ENCODE measurements around the gene ATP2B2. TPM values are rescaled to one million over a fixed set of nuclear protein-coding genes. Genes with fewer than 3 reads are reported as not detected.
A peak's percentile ranks its signal among the peaks of the same experiment; 100 is the strongest.

The ATP2B2 gene
- total RNA-seq, 1 donor, result 0.27 TPM

DNA sequence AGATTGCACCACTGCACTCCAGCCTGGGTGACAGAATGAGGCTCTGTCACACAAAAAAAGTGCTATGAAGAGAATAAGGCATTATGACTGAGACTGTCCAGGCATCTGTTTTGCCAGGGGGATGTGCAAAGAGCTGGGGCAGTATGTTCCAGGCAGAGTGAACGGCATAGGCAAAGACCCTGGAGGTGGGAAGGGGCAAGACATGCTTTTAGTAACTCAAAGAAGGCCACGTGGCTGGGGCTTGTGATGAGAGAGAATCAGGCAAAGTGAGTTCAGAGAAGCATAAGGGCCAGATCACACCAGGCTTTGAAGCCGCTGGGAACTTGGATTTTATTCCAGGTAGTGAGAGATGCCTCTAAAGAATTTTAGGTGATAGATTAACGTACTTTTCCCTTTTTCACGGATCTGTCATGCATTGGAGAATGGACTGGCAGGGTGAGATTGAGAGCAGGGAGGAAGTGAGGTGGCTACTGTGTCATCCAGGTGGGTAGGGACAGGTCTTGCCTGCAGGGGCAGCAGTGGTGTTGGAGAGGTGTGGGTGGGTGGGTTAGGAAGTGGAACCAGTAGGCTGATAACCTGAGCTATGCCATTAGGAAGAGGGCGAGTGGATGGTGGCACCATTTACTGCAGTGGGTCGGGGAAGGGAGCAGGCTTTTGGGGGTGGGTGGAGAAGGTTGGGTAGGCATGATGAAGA, 31.7 kb downstream of the ATP2B2 start:
- no peak for DNase-seq (ENCODE audit: low read depth in 2 of 3, low spot score in 2 of 3)

DNA sequence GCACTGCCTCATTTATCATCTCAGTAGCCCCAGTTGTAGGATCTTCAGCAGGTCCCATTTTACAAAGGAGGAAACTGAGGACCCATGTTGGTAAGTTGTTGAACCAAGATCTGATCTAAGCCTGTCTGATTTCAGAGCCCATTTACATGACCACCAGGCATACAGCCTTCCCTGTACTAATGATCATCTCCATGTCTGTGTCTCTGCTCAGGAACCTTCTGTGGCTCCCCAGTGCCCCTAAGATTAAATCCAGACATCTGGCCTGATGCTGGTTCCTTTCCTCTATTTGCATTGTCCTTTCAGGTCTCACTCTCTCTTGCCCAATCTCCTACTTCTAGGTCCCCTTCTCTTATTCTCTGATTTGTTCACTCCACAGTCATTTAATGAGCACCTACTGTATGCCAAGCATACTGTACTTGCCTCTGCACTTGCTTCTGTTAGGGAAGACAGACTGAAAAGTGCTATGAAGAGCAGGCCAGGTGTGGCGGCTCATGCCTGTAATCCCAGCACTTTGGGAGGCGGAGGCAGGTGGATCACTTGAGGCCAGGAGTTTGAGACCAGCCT, 32.4 kb downstream of the ATP2B2 start:
- DNase-seq (ENCODE audit: low read depth in 2 of 3, low spot score in 2 of 3), result no peak

- no peak for DNase-seq (ENCODE audit: low read depth in 2 of 3, low spot score in 2 of 3)
Observed at GRCh38 chr3:10471054-10471688, 34.2 kb downstream of the ATP2B2 start.

DNA sequence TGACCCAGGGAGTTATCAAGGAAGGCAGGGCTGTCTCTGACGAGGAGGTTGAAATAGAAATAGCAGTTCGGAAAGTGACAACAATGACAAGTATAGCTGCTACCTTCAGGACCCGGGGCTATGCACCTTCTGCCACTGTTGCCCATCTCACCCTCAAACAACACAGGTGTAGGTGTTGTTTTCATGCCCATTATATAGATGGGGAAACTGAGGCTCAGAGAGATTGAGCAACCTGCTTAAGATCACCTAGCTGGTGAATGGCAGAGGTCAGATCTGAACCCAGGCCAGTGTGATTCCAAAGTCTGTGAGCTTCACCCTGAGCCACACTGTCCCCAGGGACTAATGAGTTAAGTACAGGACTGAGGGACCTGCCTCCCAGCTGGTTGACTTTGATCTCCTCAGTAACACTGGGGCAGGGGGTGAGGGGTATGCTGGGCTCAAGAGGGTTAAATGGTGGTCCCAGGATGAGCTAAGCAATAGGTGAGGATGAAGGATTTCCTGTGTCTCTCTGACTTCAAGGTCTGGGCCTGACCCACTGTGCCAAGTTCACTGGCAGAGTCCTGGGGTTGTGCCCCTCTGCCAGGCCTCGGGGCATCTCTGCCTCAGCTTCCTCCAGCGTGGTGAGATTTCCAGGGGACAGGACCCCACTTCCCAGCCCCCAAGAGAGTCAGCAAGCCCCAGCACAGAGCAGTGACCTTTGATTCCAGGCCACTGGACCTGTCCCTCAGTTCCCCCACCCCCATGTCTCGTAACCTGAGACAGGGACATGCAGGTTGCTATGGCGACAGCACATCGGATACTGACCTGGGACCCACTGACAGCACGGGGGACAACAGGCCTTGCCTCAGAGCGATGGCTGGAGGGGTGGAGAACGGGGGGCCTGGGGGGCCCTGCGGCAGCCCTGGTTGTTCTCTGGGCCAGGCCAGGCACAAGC, 35.0 kb downstream of the ATP2B2 start:
- no peak for DNase-seq (ENCODE audit: low read depth in 2 of 3, low spot score in 2 of 3)

DNA sequence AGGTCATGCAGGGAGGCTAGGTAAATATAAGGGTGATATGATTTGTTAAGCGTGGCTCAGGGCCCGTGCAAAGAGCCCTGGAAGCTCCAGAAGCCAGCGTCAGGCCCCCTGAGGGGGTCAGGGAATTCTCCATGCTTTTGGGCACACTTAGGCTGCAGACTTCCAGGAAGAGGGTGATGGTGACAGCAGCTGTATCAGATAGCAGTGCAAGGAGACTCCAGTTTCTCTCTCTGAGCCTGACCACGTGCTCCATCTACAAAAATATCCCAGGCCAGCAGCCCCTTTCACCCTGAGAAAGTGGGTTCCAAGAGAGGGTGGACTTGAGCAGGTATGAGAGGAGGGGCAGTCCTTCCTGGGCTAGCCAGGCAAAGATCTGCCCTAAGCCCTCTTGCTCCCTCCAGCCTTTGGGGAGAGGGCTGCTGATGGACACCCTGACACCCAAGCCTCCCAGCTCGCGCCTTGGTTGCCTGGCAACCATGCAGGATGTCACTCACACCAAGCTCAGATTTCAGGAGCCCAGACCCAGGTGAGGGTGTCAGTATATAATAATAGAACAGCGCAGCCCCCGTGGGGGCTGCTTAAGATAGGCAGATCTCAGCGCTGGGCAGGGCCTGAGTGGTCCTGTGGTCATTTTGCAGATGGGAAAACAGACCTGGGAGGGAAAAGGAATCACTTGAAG, 35.8 kb downstream of the ATP2B2 start:
- no peak for DNase-seq (ENCODE audit: low read depth in 2 of 3, low spot score in 2 of 3)

DNA sequence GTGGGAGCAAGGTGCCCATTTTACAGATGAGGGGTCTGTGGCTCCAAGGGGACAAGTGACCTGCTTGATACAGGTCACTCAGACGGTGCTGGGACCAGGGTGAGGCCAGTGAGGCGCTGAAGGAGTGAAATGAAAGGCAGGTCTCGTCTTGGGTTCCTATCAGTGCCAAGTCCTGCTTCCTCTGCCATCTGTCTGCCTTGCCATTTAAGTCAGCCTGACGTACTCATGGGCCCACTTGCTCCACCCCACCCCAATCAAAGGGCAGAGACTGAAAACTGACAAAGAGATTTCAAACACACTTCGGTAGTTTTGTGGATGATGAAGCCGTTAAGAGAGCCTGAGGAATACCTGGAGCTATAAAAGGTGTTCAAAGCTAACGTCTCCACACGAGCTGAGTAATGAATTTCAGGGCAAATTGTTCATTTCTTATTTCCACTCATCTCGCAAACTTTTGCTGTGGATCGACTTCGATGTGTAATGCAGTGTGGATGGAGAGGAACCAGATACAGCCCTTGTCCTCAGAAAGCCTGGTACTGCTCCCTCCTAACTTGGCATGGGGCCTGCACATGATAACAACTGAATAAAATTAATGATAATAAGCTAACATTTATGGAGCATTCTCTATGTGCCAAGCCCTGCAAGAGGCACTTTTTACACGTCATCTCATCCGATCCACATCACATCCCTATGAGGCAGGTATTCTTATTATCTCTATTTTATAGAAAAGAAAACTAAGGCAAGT, 36.6 kb downstream of the ATP2B2 start:
- DNase-seq (ENCODE audit: low read depth in 2 of 3, low spot score in 2 of 3), result no peak

DNA sequence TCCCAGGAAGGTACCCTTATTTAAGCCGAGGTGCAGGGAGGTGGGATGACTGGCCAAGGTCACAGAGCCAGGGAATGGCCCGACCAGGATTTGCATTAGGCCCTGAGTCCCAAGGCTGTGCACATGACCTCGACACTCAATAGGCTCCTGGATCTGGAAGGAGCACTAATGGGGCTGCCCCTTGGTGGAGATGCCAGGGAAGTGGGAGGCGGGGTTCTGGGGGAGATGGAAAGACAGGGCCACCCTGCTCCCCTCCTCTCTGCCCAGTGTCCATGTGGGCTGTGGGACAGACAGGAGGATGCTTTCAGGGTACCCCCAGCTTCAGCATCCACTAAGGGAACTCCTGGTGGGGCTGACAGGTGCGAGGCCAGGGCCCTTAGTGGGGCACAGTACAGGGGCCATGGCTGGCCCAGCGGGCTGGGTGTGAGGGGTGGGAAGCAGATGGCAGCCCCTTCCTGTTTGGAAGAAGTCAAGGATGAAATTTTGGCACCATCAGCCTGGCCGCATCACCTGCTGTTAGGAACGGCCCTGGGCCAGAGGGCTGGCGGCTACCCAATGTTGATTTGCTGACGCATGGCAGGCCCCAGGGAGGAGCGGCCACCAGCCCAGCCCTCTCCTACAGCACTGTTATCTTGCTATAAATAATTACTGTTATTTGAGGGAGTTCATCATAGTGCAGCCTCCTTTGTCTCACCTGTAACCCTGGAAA, 37.3 kb downstream of the ATP2B2 start:
- DNase-seq (ENCODE audit: low read depth in 2 of 3, low spot score in 2 of 3), result no peak

DNA sequence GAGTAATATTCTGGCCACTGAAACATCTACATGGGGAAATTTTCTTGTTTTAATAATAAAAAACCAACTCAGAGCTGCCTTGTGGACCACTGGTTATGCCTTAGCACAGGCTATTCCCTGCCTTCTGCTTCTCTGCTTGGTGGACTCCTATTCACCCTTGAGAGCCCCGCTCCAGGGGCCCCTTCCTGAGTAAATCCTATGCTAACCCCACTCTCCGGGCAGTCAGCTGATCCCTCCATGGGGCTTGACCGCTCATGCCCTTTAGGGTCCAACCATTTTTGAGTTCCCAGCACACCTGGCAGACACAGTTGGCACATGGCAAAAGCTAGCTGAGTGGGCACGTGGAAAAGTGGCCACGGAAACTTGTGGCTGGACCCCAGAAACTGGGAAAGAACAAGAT, 38.2 kb downstream of the ATP2B2 start:
- DNase-seq (ENCODE audit: low read depth in 2 of 3, low spot score in 2 of 3), result no peak

GRCh38 chr3:10466186-10466585, 39.2 kb downstream of the ATP2B2 start:
- DNase-seq (ENCODE audit: low read depth in 2 of 3, low spot score in 2 of 3), result no peak

- no peak for DNase-seq (ENCODE audit: low read depth in 2 of 3, low spot score in 2 of 3)
Observed at GRCh38 chr3:10465161-10465560, 40.2 kb downstream of the ATP2B2 start.

DNA sequence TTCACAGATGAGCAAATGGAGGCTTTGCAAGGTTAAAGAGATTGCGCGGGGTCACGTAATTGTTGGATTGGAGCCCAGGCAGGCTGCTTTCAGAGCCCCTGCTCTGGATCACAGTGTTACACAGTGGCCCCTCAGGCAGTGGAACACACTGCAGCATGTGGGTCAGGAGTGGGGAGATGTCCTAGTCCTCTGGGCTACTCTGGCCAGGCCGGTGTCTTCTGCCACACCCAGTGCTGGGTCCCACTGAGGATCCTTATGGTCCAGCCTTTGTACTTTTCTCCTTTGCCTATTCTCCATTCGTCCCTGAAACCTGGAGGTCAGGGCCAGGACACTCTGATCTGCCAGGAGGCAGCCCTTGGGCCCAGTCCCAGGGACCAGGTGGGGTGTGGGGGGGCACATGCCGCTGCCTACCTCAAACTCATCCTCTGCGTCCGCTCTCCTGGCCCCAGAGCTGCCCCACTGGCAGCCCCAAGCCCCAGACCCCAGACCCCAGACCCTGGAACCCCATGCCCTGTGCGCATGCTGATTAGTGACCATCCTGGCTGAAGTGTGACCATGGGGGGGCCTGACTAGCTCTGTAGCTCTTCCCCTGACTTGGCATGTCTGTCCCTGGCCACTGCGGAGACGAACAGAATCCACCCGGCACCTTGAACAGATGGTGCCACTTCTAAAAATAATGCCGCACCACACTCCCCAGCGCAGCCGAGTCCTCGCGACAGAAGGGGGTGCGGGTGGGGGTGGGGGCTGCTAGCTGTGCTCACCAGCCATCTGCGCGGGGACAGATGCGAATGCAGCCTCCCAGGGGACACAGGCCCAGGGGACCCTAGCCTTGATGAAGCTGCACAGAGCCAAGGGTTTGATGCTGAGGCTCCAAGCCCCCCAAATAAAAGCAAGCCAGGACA, 41.6 kb downstream of the ATP2B2 start:
- no peak for DNase-seq (ENCODE audit: low read depth in 2 of 3, low spot score in 2 of 3)

DNA sequence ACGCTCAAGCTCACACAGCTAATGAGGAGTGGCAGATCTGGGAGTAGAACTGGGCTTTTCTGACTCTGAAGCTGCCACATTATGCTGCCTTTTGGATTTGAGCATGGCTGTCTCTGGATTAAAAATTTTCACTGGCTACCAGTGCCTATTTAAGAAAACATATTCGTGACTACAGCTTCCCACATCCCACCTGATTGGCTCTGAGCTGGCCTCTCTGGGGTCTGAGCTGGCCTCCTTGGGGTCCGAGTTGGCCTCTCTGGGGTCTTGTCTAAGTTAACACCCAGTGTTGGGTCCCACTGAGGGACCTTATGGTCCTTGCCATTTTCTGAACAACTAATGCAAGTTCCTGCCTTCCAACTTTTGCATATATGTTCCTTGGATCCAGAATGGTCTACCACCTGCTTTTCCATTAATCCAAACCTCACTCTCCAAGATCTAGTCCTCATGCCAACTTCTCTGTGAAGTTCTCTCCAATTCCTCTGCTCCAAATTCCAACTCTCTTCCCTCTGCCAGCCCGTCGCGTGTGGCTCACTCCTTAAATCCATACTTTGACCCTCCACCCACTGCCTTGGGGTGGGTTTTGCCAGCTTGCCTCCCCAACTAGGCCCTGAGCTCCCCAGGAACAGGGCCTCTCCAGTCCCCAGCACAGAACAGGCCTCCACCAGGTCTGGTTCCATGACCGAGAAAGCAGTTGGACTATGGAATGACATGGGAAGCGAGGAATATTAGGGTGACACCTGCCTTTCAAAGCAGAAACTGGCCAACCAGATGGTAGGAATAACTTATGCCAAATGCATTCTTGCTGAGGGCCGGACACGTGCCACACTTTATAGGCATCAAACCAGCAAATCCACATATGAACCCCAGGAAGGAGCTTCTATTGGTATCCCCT, 42.5 kb downstream of the ATP2B2 start:
- no peak for DNase-seq (ENCODE audit: low read depth in 2 of 3, low spot score in 2 of 3)

- DNase-seq (ENCODE audit: low read depth in 2 of 3, low spot score in 2 of 3), result no peak
Observed at GRCh38 chr3:10460951-10461545, 44.3 kb downstream of the ATP2B2 start.

DNA sequence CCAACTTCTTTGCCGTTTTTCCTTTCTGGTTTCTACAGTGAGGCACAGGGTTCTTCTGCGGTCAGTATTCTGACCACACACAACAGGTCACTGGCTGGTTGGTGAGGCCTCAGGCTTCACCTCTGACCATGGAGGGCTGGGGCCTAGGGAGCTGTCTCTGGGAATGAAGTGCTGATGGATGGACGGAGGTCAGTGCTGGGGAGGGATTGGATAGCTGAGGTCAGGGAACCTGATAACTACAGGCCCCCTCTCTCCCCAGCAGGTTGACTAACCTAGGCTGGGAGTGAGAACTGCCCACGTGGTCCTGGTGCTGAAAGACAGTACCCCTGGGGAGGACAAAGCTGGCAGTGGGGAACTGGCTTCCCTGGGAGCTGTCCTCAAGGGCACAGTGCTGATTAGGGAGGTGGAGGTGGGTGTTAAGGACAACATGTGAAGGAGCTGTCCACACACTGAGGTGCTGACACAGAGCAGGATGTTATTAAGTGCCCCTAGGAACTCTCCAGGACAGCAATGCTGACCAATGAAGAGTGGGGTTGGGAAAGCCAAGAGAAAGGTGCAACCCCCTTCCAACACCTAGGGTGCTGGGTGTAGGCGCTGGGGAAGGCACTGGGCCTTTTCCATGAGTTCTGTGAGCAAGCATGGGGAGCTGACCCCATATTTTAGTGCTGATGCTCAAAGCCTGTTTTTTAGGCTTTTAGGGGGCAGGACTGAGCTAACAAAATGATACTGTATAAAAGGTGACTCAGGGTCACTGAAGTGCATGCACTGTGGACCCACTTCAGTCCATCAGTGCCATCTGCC, 45.2 kb downstream of the ATP2B2 start:
- peak in 2 of 3 donors; percentile 83 to 96 for DNase-seq (ENCODE audit: low read depth in 2 of 3, low spot score in 2 of 3)

GRCh38 chr3:10457560-10457959, 47.8 kb downstream of the ATP2B2 start:
- no peak for DNase-seq (ENCODE audit: low read depth in 2 of 3, low spot score in 2 of 3)

GRCh38 chr3:10456981-10457380, 48.4 kb downstream of the ATP2B2 start:
- DNase-seq (ENCODE audit: low read depth in 2 of 3, low spot score in 2 of 3), result no peak

All from hematopoietic multipotent progenitor cell (in vitro differentiated cells).